Measurements from ENCODE around the gene GMDS.
A peak's percentile ranks its signal among the peaks of the same experiment; 100 is the strongest.

GMDS gene

GRCh38 chr6:1643111-1643510 is 602.3 kb downstream of the GMDS start:
- ATAC-seq = no peak
- TF ChIP-seq ZFP3 (CRISPR knock-in tag; IDR thresholded peaks at IDR 0.05) (no peak), ARNTL (CRISPR knock-in tag; IDR thresholded peaks at IDR 0.05; ENCODE audit: borderline replicate concordance, low read depth) (no peak), TCF4 (CRISPR knock-in tag; IDR thresholded peaks at IDR 0.05; ENCODE audit: borderline replicate concordance) (no peak), PATZ1 (CRISPR knock-in tag; IDR thresholded peaks at IDR 0.05; ENCODE audit: borderline replicate concordance) (no peak), OSR1 (CRISPR knock-in tag; IDR thresholded peaks at IDR 0.05) (no peak), TSHZ2 (CRISPR knock-in tag; IDR thresholded peaks at IDR 0.05) (no peak), TOX (CRISPR knock-in tag; IDR thresholded peaks at IDR 0.05; ENCODE audit: borderline replicate concordance) (no peak), SNAI2 (CRISPR knock-in tag; IDR thresholded peaks at IDR 0.05) (no peak), ZNF565 (CRISPR knock-in tag; conservative IDR thresholded peaks at IDR 0.05; ENCODE audit: low read depth) (no peak), POU6F1 (CRISPR knock-in tag; IDR thresholded peaks at IDR 0.05; ENCODE audit: borderline replicate concordance, low read depth) (no peak)

- peak; percentile 35; the same call in 2 of the 3 replicates for ATAC-seq
- TF ChIP-seq ZC3H10 (CRISPR knock-in tag; IDR thresholded peaks at IDR 0.05) (no peak), GLIS3 (CRISPR knock-in tag; IDR thresholded peaks at IDR 0.05) (no peak), ZNF565 (CRISPR knock-in tag; conservative IDR thresholded peaks at IDR 0.05; ENCODE audit: low read depth) (no peak), ARNTL (CRISPR knock-in tag; IDR thresholded peaks at IDR 0.05; ENCODE audit: borderline replicate concordance, low read depth) (no peak), PPARA (CRISPR knock-in tag; IDR thresholded peaks at IDR 0.05; ENCODE audit: borderline replicate concordance) (no peak), BACH2 (CRISPR knock-in tag; IDR thresholded peaks at IDR 0.05; ENCODE audit: borderline replicate concordance) (no peak), ZNF70 (CRISPR knock-in tag; IDR thresholded peaks at IDR 0.05) (no peak), TSHZ2 (CRISPR knock-in tag; IDR thresholded peaks at IDR 0.05) (no peak), ZFP30 (CRISPR knock-in tag; IDR thresholded peaks at IDR 0.05) (no peak), SNAI2 (CRISPR knock-in tag; IDR thresholded peaks at IDR 0.05) (no peak), ZFP3 (CRISPR knock-in tag; IDR thresholded peaks at IDR 0.05) (no peak), PATZ1 (CRISPR knock-in tag; IDR thresholded peaks at IDR 0.05; ENCODE audit: borderline replicate concordance) (no peak), CREB5 (CRISPR knock-in tag; IDR thresholded peaks at IDR 0.05; ENCODE audit: low read depth) (no peak), ZNF8 (CRISPR knock-in tag; IDR thresholded peaks at IDR 0.05) (no peak), CSDC2 (CRISPR knock-in tag; IDR thresholded peaks at IDR 0.05) (no peak), ESRRG (CRISPR knock-in tag; IDR thresholded peaks at IDR 0.05) (no peak), CSRNP3 (CRISPR knock-in tag; IDR thresholded peaks at IDR 0.05) (no peak)
These were observed 604.0 kb downstream of the GMDS start for GRCh38 chr6:1641343-1641885.

All from SK-N-SH treated with all-trans-retinoic acid at 6 μM for 48 hours (cell line).